K562 (cell line): ENCODE results near the gene DENND2A. TPM values are rescaled to one million over a fixed set of nuclear protein-coding genes. Genes with fewer than 3 reads are reported as not detected.

Experiments used
- ATAC-seq: fragments of 200-7000 bp; cut with Tn5 transposase; 3 replicates; pipeline ENCODE4 v1.9.1; 2020; ENCODE audit warnings: moderate library complexity
- BruUV-seq: library from RNA; stranded (reverse); fragments of 400-500 nt; replicated peaks from 2 replicates; lab custom pipeline; 2021; lab: Mats Ljungman, UMichigan
- CTCF ChIA-PET: fragments of 300-600 bp; formaldehyde crosslinking; extraction: SDS; loops from one replicate; lab custom pipeline; 2021; ENCODE audit warnings: low intra/inter-chr PET ratio; lab: Yijun Ruan, JAX
- POLR2A ChIA-PET: fragments of 300-600, 350-650 bp; sonication (Branson Sonifier 250); formaldehyde crosslinking; extraction: SDS; loops from one replicate; lab custom pipeline; 2021; ENCODE audit warnings: antibody characterized with exemption, inconsistent platforms; lab: Yijun Ruan, JAX
- DNase-seq, 4 experiments: peaks; one replicate each; pipeline versions ENCODE4 v3.0.0 to v3.0.0-alpha.2; 2011 to 2018; ENCODE audit warnings: low spot score in 3 of 4, mixed read lengths in 3 of 4; ENCODE audit errors: extremely low read depth in 1 of 4
- FAIRE-seq: peaks from 2 replicates; lab custom pipeline; 2011; peaks lifted over from hg19 to GRCh38; lab: Jason Lieb, UNC
- H2AFZ ChIP-seq: 2 replicates; pipeline ENCODE4 v1.6.0; 2011; ENCODE audit warnings: low read depth, low read length, control low read depth, inconsistent platforms
- H3K27ac ChIP-seq: fragments of 200-600 bp; 3 replicates; pipeline ENCODE4 v1.8.0; 2011; ENCODE audit warnings: low read depth, mild to moderate bottlenecking, control low read depth, inconsistent platforms, low read length, moderate library complexity, mixed read lengths; ENCODE audit errors: extremely low read depth
- H3K27me3 ChIP-seq, 2 experiments: fragments of 300-600 bp in 1 of 2; 2 replicates in 1 of 2; 3 replicates in 1 of 2; pipeline versions ENCODE4 v1.6.0 to v1.8.0; 2011; ENCODE audit warnings: inconsistent platforms in 2 of 2, low read length in 2 of 2, mild to moderate bottlenecking in 1 of 2, mixed read lengths in 1 of 2, moderate library complexity in 1 of 2; ENCODE audit not compliant: control insufficient read depth in 2 of 2, insufficient read depth in 2 of 2
- H3K36me3 ChIP-seq: fragments of 300-600 bp; 3 replicates; pipeline ENCODE4 v1.8.0; 2011; ENCODE audit warnings: mild to moderate bottlenecking, low read length, inconsistent platforms; ENCODE audit not compliant: control insufficient read depth, insufficient read depth
- H3K4me1 ChIP-seq, 2 experiments: fragments of 200-600 bp in 1 of 2; replicated peaks in 1 of 2; 2 replicates in 1 of 2; 3 replicates in 1 of 2; pipeline versions ENCODE4 v1.5.1 to v1.8.0; 2011; ENCODE audit warnings: inconsistent platforms in 2 of 2, low read length in 2 of 2, mild to moderate bottlenecking in 1 of 2, mixed read lengths in 1 of 2, moderate library complexity in 1 of 2; ENCODE audit not compliant: control insufficient read depth in 2 of 2, insufficient read depth in 2 of 2
- H3K4me2 ChIP-seq: 2 replicates; pipeline ENCODE4 v1.6.1; 2011; ENCODE audit warnings: low read length, control low read depth, inconsistent platforms, mixed read lengths; ENCODE audit not compliant: insufficient read depth
- H3K4me3 ChIP-seq: fragments of 200-600 bp; sonication (generic), shearing (Covaris generic); 2 replicates; pipeline ENCODE4 v1.5.1; 2016; ENCODE audit warnings: control low read depth, inconsistent platforms
- H3K79me2 ChIP-seq: fragments of 200-600 bp; 3 replicates; pipeline ENCODE4 v1.8.0; 2011; ENCODE audit warnings: low read length, inconsistent platforms; ENCODE audit not compliant: control insufficient read depth, insufficient read depth
- H3K9ac ChIP-seq, 2 experiments: 2 replicates each; pipeline versions ENCODE4 v1.6.0 to v1.6.1; 2011; ENCODE audit warnings: low read depth in 2 of 2, low read length in 2 of 2, control low read depth in 1 of 2, inconsistent platforms in 1 of 2, mild to moderate bottlenecking in 1 of 2, mixed read lengths in 1 of 2; ENCODE audit not compliant: insufficient read depth in 1 of 2
- H3K9me1 ChIP-seq: one replicate; pipeline ENCODE4 v1.6.0; 2011; ENCODE audit warnings: inconsistent platforms, mild to moderate bottlenecking, low read length, moderate library complexity; ENCODE audit not compliant: control insufficient read depth, insufficient read depth
- H3K9me3 ChIP-seq: replicated peaks from 2 replicates; pipeline ENCODE4 v1.5.1; 2011; ENCODE audit warnings: low read depth, low read length, inconsistent platforms; ENCODE audit not compliant: control insufficient read depth, insufficient read depth
- H4K20me1 ChIP-seq: replicated peaks from 2 replicates; pipeline ENCODE4 v1.6.1; 2011; ENCODE audit warnings: low read length, inconsistent platforms, mixed read lengths; ENCODE audit not compliant: control insufficient read depth, insufficient read depth
- ATF2 ChIP-seq: sonication (generic); formaldehyde crosslinking; IDR thresholded peaks from 2 replicates; pipeline ENCODE4 v1.8.1; 2022; ENCODE audit warnings: missing genetic modification reagents
- COPS2 ChIP-seq: fragments of 450-650 bp; conservative IDR thresholded peaks from 2 replicates; pipeline ENCODE4 v1.6.1; 2016; ENCODE audit warnings: mild to moderate bottlenecking, moderate library complexity
- DNMT1 ChIP-seq: fragments of 450-650 bp; IDR thresholded peaks from 2 replicates; pipeline ENCODE4 v1.6.1; 2016; ENCODE audit warnings: antibody characterized with exemption, mild to moderate bottlenecking
- HMBOX1 ChIP-seq: sonication (generic); IDR thresholded peaks from 2 replicates; pipeline ENCODE4 v1.6.1; 2016
- LCOR ChIP-seq: sonication (generic); formaldehyde crosslinking; IDR thresholded peaks from 2 replicates; pipeline ENCODE4 v1.8.0; 2022; ENCODE audit warnings: mild to moderate bottlenecking, missing genetic modification reagents
- MTA2 ChIP-seq: fragments of 450-650 bp; IDR thresholded peaks from 2 replicates; pipeline ENCODE4 v1.6.1; 2016; ENCODE audit warnings: low read depth
- PHTF2 ChIP-seq: fragments of 250-450 bp; sonication (Bioruptor Pico); IDR thresholded peaks from 2 replicates; pipeline ENCODE4 v1.5.0; 2021; ENCODE audit warnings: mild to moderate bottlenecking
- PKNOX1 ChIP-seq: fragments of 450-650 bp; IDR thresholded peaks from 2 replicates; pipeline ENCODE4 v1.6.1; 2016
- RBFOX2 ChIP-seq: fragments of 200-400 bp; formaldehyde crosslinking; IDR thresholded peaks from 2 replicates; pipeline ENCODE4 v1.6.1; 2017; ENCODE audit warnings: low read depth, mild to moderate bottlenecking, low read length, moderate library complexity
- RUNX1 ChIP-seq: sonication (generic); IDR thresholded peaks from 2 replicates; pipeline ENCODE4 v1.6.1; 2016; ENCODE audit warnings: antibody characterized with exemption, low read depth
- SIN3B ChIP-seq: fragments of 450-650 bp; IDR thresholded peaks from 2 replicates; pipeline ENCODE4 v1.6.1; 2017; ENCODE audit warnings: low read depth, mild to moderate bottlenecking, moderate library complexity
- SRSF9 ChIP-seq: fragments of 200-400 bp; formaldehyde crosslinking; IDR thresholded peaks from 2 replicates; pipeline ENCODE4 v1.6.1; 2017; ENCODE audit warnings: low read depth, low read length, borderline replicate concordance
- STAG1 ChIP-seq: sonication (generic); formaldehyde crosslinking; IDR thresholded peaks from 2 replicates; pipeline ENCODE4 v1.5.0; 2020; ENCODE audit warnings: missing genetic modification reagents, borderline replicate concordance
- TFAP4 ChIP-seq: sonication (generic); formaldehyde crosslinking; IDR thresholded peaks from 2 replicates; pipeline ENCODE4 v1.8.0; 2022; ENCODE audit warnings: missing genetic modification reagents, mild to moderate bottlenecking, moderate library complexity, borderline replicate concordance
- ZBTB33 ChIP-seq: sonication (generic); formaldehyde crosslinking; IDR thresholded peaks from 2 replicates; pipeline ENCODE4 v1.8.1; 2023; ENCODE audit warnings: mild to moderate bottlenecking, missing genetic modification reagents
- ZNF175 ChIP-seq: fragments of 200-800 bp; sonication (Bioruptor generic); IDR thresholded peaks from 2 replicates; pipeline ENCODE4 v1.6.1; 2016; ENCODE audit warnings: low read depth, mild to moderate bottlenecking, missing genetic modification characterization, missing compliant biosample characterization
- ZNF444 ChIP-seq: fragments of 250-450 bp; sonication (Bioruptor Pico); IDR thresholded peaks from 2 replicates; pipeline ENCODE4 v1.4.0; 2020; ENCODE audit warnings: mild to moderate bottlenecking, moderate library complexity
- ZNF445 ChIP-seq: fragments of 250-450 bp; sonication (Bioruptor Pico); IDR thresholded peaks from 2 replicates; pipeline ENCODE4 v1.4.0; 2020; ENCODE audit warnings: low read depth, mild to moderate bottlenecking, moderate library complexity
- ZSCAN29 ChIP-seq: fragments of 450-650 bp; IDR thresholded peaks from 2 replicates; pipeline ENCODE4 v1.6.1; 2017
- WGBS: fragments of 100-300 bp; shearing (Covaris generic); methylation state at CpG from one replicate; pipeline ENCODE4 v1.1.6; 2016; ENCODE audit warnings: low coverage, mixed read lengths; ENCODE audit not compliant: insufficient coverage; ENCODE audit errors: missing lambda C conversion rate; 5-methylcytosine and 5-hydroxymethylcytosine counted together
- in situ Hi-C: fragments of 300-500 bp; cut with MboI; formaldehyde crosslinking; loops from 4 replicates; pipeline ENCODE4 v1.15.0; 2018; ENCODE audit warnings: inconsistent platforms, mixed read lengths
- intact Hi-C: fragments of 100-400 bp; cut with micrococcal nuclease; formaldehyde crosslinking; loops from 2 replicates; pipeline ENCODE4 v1.14.2; 2022
- polyA plus RNA-seq, 8 experiments: library from polyadenylated mRNA; depleted of rRNA in 4 of 8; stranded (reverse) in 5 of 8; unstranded in 3 of 8; fragments of >200 nt; fragmentation: Nextera tagmentation in 2 of 8; fragmentation: Illumina TruSeq in 1 of 8; extraction: Ambion mirVana in 2 of 8; extraction: Trizol in 1 of 8; gene quantifications; 2 replicates each; pipeline versions ENCODE4 v1.2.1 to v1.2.3, GENCODE V29; 2011 to 2014; ENCODE audit warnings: inconsistent platforms in 1 of 8, missing spikeins in 1 of 8
- total RNA-seq, 7 experiments: library from RNA; depleted of rRNA in 6 of 7; stranded (reverse); fragments of >200 nt in 6 of 7; fragmentation: Illumina TruSeq in 2 of 7; extraction: Trizol in 2 of 7; gene quantifications; 2 replicates each; pipeline versions ENCODE4 v1.2.1 to v1.2.3, GENCODE V29; 2011 to 2021; ENCODE audit warnings: low replicate concordance in 1 of 7

Gene DENND2A
- total and polyA plus RNA-seq, 9 of the 15 experiments (the other 6 are each of a cell fraction or from before 2014, with no cell fraction given), result not detected

GRCh38 chr7:140509789-140510188 lies 130.8 kb downstream of the DENND2A start:
- intact Hi-C loops (loop anchor here (10.0 kb wide), 1 partner anchor 305 kb away; no protein-coding TSS in a partner anchor), in situ Hi-C loops (no loop called here)
- DNase-seq, result no peak
- TF ChIP-seq RBFOX2 (no peak), HMBOX1 (no peak), ZNF175 (CRISPR knock-in tag) (no peak), ZNF444 (CRISPR knock-in tag) (no peak), MTA2 (no peak), ZSCAN29 (no peak), PHTF2 (CRISPR knock-in tag) (no peak), ZNF445 (CRISPR knock-in tag) (no peak), PKNOX1 (no peak), RUNX1 (no peak), STAG1 (no peak), TFAP4 (CRISPR knock-in tag) (no peak), SIN3B (no peak), LCOR (no peak), ATF2 (CRISPR knock-in tag) (no peak), SRSF9 (no peak), ZBTB33 (CRISPR knock-in tag) (no peak), DNMT1 (no peak), COPS2 (no peak)
- no peak overlapping the region for H3K4me2 ChIP-seq
- POLR2A ChIA-PET, result no interaction called here
- H3K4me3 ChIP-seq, result no peak overlapping the region
- H2AFZ ChIP-seq, result peak overlapping the region; percentile 25; the same call in 1 of the 2 replicates
- H3K27ac ChIP-seq, result no peak overlapping the region
- no peak overlapping the region; a peak in 1 of 4 replicates for H3K9ac ChIP-seq
- CTCF ChIA-PET, result no interaction called here
- no peaks in the 10 kb centered on the region for H3K36me3 ChIP-seq
- H4K20me1 ChIP-seq, result no peaks in the 10 kb centered on the region
- H3K79me2 ChIP-seq, result no peaks in the 10 kb centered on the region
- no peaks in the 10 kb centered on the region for H3K9me1 ChIP-seq
- H3K9me3 ChIP-seq, result no peaks in the 10 kb centered on the region
- ATAC-seq, result no peak
- peaks cover 29 to 37% of the 10 kb centered on the region in 2 experiments; a peak in 4 of 5 replicates for H3K4me1 ChIP-seq
- H3K27me3 ChIP-seq, result no peaks in the 10 kb centered on the region
- WGBS, result 46% methylated on average over 5 of the region's 5 CpGs
- FAIRE-seq, result no peak
- no TSS peak for BruUV-seq
